Measurements from ENCODE around the gene SH3TC1.

The SH3TC1 gene

DNA sequence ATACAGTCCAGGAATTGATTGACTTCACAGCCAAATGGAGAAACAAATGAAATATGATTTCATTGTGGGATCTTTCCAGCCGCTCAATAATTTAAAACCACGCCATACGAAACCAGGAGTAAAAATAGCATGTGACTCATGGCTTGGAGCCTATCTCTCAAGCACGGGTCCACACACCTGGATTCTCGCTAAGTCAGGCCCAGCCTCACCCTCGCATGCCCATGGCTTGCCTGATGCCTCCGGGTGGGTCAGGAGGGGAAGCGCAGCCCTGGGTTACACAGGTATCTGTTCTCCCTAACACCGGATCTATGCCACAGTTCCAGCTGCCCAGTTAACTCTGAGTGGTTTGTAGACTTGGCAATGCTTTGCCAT, 34.9 kb upstream of the SH3TC1 start:
- Histone ChIP-seq H3K9me3 (ENCODE audit: insufficient read depth, low read length) (no peaks in the 10 kb centered on the region), H3K4me3 (ENCODE audit: insufficient read depth, low read length, poor library complexity, severe bottlenecking) (no peak overlapping the region), H4K20me1 (ENCODE audit: low read depth, low read length) (no peaks in the 10 kb centered on the region), H3K27ac (ENCODE audit: low read depth, low read length) (no peak overlapping the region), H3K9ac (ENCODE audit: low read length) (no peak overlapping the region), H3F3A (ENCODE audit: insufficient read depth) (no peaks in the 10 kb centered on the region), H3K79me2 (ENCODE audit: insufficient read depth, low read length) (no peaks in the 10 kb centered on the region), H3K9me2 (replicated peaks; ENCODE audit: insufficient read depth, low read length) (no peaks in the 10 kb centered on the region), H2AFZ (ENCODE audit: low read depth, low read length, severe bottlenecking) (no peak overlapping the region), H3K4me2 (ENCODE audit: low read depth, low read length, poor library complexity, severe bottlenecking) (no peak overlapping the region), H3K36me3 (ENCODE audit: low read length) (no peaks in the 10 kb centered on the region), H3K27me3 (ENCODE audit: low read length) (no peaks in the 10 kb centered on the region)
- TF ChIP-seq, protein P1, sequence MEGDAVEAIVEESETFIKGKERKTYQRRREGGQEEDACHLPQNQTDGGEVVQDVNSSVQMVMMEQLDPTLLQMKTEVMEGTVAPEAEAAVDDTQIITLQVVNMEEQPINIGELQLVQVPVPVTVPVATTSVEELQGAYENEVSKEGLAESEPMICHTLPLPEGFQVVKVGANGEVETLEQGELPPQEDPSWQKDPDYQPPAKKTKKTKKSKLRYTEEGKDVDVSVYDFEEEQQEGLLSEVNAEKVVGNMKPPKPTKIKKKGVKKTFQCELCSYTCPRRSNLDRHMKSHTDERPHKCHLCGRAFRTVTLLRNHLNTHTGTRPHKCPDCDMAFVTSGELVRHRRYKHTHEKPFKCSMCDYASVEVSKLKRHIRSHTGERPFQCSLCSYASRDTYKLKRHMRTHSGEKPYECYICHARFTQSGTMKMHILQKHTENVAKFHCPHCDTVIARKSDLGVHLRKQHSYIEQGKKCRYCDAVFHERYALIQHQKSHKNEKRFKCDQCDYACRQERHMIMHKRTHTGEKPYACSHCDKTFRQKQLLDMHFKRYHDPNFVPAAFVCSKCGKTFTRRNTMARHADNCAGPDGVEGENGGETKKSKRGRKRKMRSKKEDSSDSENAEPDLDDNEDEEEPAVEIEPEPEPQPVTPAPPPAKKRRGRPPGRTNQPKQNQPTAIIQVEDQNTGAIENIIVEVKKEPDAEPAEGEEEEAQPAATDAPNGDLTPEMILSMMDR (IDR thresholded peaks at IDR 0.05; ENCODE audit: insufficient read depth, low read length, poor library complexity, severe bottlenecking): no peak
- TF ChIP-seq EZH2phosphoT487 (conservative IDR thresholded peaks at IDR 0.05; ENCODE audit: low read length): no peak

DNA sequence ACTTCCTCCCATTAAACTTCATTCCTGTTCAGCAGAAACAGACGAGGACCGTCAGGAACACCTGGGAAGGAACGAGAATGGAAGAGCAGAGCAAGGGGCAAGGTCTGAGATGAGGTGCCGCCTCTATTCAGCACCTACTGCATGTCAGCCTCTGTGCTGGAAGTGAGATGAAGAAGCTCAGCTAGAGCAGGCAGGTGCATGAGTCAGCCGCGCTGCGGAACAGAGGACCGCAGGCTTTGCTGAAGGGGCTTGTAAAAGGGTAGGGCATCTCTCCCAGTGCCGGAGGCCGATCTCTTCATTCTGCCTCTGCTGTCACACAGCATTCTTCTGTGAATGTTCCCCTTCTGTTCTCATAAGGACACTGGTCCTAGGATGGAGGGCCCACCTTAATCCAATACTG, 34.4 kb upstream of the SH3TC1 start:
- H3K4me2 ChIP-seq (ENCODE audit: low read depth, low read length, poor library complexity, severe bottlenecking): no peak overlapping the region

DNA sequence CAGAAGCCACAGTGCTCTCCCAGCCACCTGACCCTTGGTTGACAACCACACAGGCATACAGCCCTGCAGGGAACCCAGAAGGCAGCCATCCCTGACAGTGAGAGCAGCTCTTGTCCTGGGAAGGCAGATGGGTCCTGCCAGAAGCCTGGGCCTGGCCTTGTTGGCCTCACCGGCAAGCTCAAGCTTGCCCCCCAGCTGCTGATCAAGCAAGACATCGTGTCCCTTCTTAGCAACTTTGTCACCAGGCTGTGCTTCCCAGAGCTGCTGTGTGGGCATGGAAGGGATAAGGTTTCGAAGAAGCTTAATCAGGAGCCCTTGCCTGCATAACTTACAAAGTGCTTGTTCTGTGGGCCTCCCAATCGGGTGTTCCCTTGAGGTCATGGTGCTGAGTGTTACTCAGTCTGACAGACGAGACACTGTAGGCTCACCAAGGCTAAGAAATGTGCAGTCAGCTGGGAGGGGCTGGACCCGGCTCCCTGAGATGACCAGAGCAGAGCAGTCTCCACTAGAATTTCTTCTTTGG, 33.7 kb upstream of the SH3TC1 start:
- no peak overlapping the region for H3K4me3 ChIP-seq (ENCODE audit: insufficient read depth, low read length, poor library complexity, severe bottlenecking)
- no peak overlapping the region for H3K9ac ChIP-seq (ENCODE audit: low read length)
- no peaks in the 10 kb centered on the region for H3K79me2 ChIP-seq (ENCODE audit: insufficient read depth, low read length)
- no peak overlapping the region for H3K4me2 ChIP-seq (ENCODE audit: low read depth, low read length, poor library complexity, severe bottlenecking)
- no peaks in the 10 kb centered on the region for H3K9me3 ChIP-seq (ENCODE audit: insufficient read depth, low read length)
- no peaks in the 10 kb centered on the region for H3K27me3 ChIP-seq (ENCODE audit: low read length)
- H3K36me3 ChIP-seq (ENCODE audit: low read length): no peaks in the 10 kb centered on the region
- TF ChIP-seq, protein P1 (IDR thresholded peaks at IDR 0.05; ENCODE audit: insufficient read depth, low read length, poor library complexity, severe bottlenecking): no peak
- no peak for TF ChIP-seq EZH2phosphoT487 (conservative IDR thresholded peaks at IDR 0.05; ENCODE audit: low read length)
- H3F3A ChIP-seq (ENCODE audit: insufficient read depth): no peaks in the 10 kb centered on the region
- no peaks in the 10 kb centered on the region for H3K9me2 ChIP-seq (replicated peaks; ENCODE audit: insufficient read depth, low read length)
- H3K27ac ChIP-seq (ENCODE audit: low read depth, low read length): no peak overlapping the region
- no peaks in the 10 kb centered on the region for H4K20me1 ChIP-seq (ENCODE audit: low read depth, low read length)
- H2AFZ ChIP-seq (ENCODE audit: low read depth, low read length, severe bottlenecking): no peak overlapping the region

More for the DNA sequence above, 34.4 kb upstream of the SH3TC1 start:
- Histone ChIP-seq H3K27ac (ENCODE audit: low read depth, low read length) (no peak overlapping the region), H3K79me2 (ENCODE audit: insufficient read depth, low read length) (no peaks in the 10 kb centered on the region), H3K36me3 (ENCODE audit: low read length) (no peaks in the 10 kb centered on the region), H3K9me3 (ENCODE audit: insufficient read depth, low read length) (no peaks in the 10 kb centered on the region), H3K9ac (ENCODE audit: low read length) (no peak overlapping the region), H3K4me3 (ENCODE audit: insufficient read depth, low read length, poor library complexity, severe bottlenecking) (no peak overlapping the region), H3F3A (ENCODE audit: insufficient read depth) (no peaks in the 10 kb centered on the region), H3K27me3 (ENCODE audit: low read length) (no peaks in the 10 kb centered on the region), H2AFZ (ENCODE audit: low read depth, low read length, severe bottlenecking) (no peak overlapping the region), H3K9me2 (replicated peaks; ENCODE audit: insufficient read depth, low read length) (no peaks in the 10 kb centered on the region), H4K20me1 (ENCODE audit: low read depth, low read length) (no peaks in the 10 kb centered on the region)
- TF ChIP-seq EZH2phosphoT487 (conservative IDR thresholded peaks at IDR 0.05; ENCODE audit: low read length): no peak
- TF ChIP-seq, protein P1 (IDR thresholded peaks at IDR 0.05; ENCODE audit: insufficient read depth, low read length, poor library complexity, severe bottlenecking): no peak

Data from SU-DHL-6 (cell line).